Right lobe of liver (tissue), 6 donors: ENCODE measurements around the gene OLIG1. TPM values are rescaled to one million over a fixed set of nuclear protein-coding genes. Genes with fewer than 3 reads are reported as not detected.
A peak's percentile ranks its signal among the peaks of the same experiment; 100 is the strongest.

ENCODE experiments used
- ATAC-seq, 4 donors: fragments of 200-7000 bp; cut with Tn5 transposase; one replicate each; pipeline ENCODE4 v1.9.1; 2020; ENCODE audit warnings: mild to moderate bottlenecking in 4 of 4, moderate library complexity in 4 of 4
- DNase-seq, 3 donors: peaks; one replicate each; pipeline ENCODE4 v3.0.0-alpha.2; 2020
- H3K27ac ChIP-seq, 3 donors: fragments of 200-600 bp; one replicate each; pipeline ENCODE4 v1.8.0; 2022
- H3K27me3 ChIP-seq, 2 donors: fragments of 200-600 bp; one replicate each; pipeline ENCODE4 v1.8.0; 2022
- H3K36me3 ChIP-seq, 4 donors: fragments of 200-600 bp; sonication (generic) in 1 of 4; one replicate each; pipeline versions ENCODE4 v1.5.1 to v1.8.0; 2017 to 2022; ENCODE audit warnings: control low read depth in 1 of 4
- H3K4me1 ChIP-seq, 4 donors: fragments of 200-600 bp; sonication (generic) in 1 of 4; one replicate each; pipeline versions ENCODE4 v1.5.1 to v1.8.0; 2017 to 2022; ENCODE audit warnings: control low read depth in 1 of 4
- H3K4me3 ChIP-seq, 3 donors: fragments of 200-600 bp; one replicate each; pipeline ENCODE4 v1.8.0; 2022
- H3K9me3 ChIP-seq, 4 donors: fragments of 200-600 bp; sonication (generic) in 1 of 4; one replicate each; pipeline versions ENCODE4 v1.5.1 to v1.8.0; 2017 to 2022; ENCODE audit warnings: control low read depth in 1 of 4
- POLR2A ChIP-seq: fragments of 450-650 bp; IDR thresholded peaks from one replicate; pipeline ENCODE4 v1.6.1; 2017; ENCODE audit warnings: antibody characterized with exemption, mild to moderate bottlenecking
- WGBS: methylation state at CpG from one replicate; pipeline ENCODE4 v1.1.6; 2018; ENCODE audit warnings: low coverage, low lambda C conversion rate; ENCODE audit not compliant: insufficient coverage; ENCODE audit errors: missing lambda C conversion rate; 5-methylcytosine and 5-hydroxymethylcytosine counted together
- intact Hi-C, 2 donors: fragments of 100-400 bp; cut with DNase I; formaldehyde crosslinking; loops; one replicate each; pipeline versions ENCODE4 v1.11.2 to v1.14.1; 2022
- long read RNA-seq: library from polyadenylated mRNA; unstranded; transcript quantifications from one replicate; pipeline ENCODE4 v2.0.0, GENCODE V29; 2019
- total RNA-seq, 6 experiments: library from RNA; depleted of rRNA in 2 of 6; stranded (reverse); fragments of >200 nt in 2 of 6; fragmentation: NEBNext Ultra II Directional in 3 of 6; extraction: Animal tissue kit (Norgen Biotek cat#: 25700) in 3 of 6; gene quantifications; one replicate each; pipeline versions ENCODE4 v1.1.0 to v1.2.4, GENCODE V29; 2016 to 2023
- TF ChIP-seq, protein P1 (sequence below), 4 donors: fragments of 200-600 bp in 3 of 4; fragments of 450-650 bp in 1 of 4; IDR thresholded peaks; one replicate each; pipeline versions ENCODE4 v1.5.1 to v1.8.0; 2016 to 2022; ENCODE audit warnings: antibody characterized with exemption in 4 of 4, mild to moderate bottlenecking in 2 of 4
- donor health status: DM: no; HTN: yes; CAD: no.
- donor health status: DM: no; HTN: no; CAD: no.
- donor health status: DM: no; HTN: no; CAD: no.
- donor health status: DM: no; HTN: yes; CAD: no.
- donor health status: DM: no; HTN: yes; CAD: no.

OLIG1 gene, protein sequence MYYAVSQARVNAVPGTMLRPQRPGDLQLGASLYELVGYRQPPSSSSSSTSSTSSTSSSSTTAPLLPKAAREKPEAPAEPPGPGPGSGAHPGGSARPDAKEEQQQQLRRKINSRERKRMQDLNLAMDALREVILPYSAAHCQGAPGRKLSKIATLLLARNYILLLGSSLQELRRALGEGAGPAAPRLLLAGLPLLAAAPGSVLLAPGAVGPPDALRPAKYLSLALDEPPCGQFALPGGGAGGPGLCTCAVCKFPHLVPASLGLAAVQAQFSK
- total RNA-seq, result not detected
- long read RNA-seq, result 0 reads

GRCh38 chr21:33069994-33070743 is at the start of gene OLIG1:
OLIG1 (plus strand) TSS chr21:33070141; CDS start chr21:33070247, 106 bp downstream.
- peaks cover 0 to 20% (median 6%) of the 10 kb centered on the region in 4 donors for H3K4me1 ChIP-seq
- peak; percentile 59 to 64 (median 60) for ATAC-seq
- H3K9me3 ChIP-seq, result no peaks in the 10 kb centered on the region
- peak within 1 kb of the TSS; percentile 7 to 38 (median 14) for H3K4me3 ChIP-seq
- WGBS, result 1% methylated on average over 31 of the region's 82 CpGs
- H3K36me3 ChIP-seq, result no peaks in the 10 kb centered on the region
- peak; percentile 53 to 69 (median 57) for DNase-seq
- intact Hi-C loops, result no loop called here
- no peak for TF ChIP-seq POLR2A
- TF ChIP-seq, protein P1, sequence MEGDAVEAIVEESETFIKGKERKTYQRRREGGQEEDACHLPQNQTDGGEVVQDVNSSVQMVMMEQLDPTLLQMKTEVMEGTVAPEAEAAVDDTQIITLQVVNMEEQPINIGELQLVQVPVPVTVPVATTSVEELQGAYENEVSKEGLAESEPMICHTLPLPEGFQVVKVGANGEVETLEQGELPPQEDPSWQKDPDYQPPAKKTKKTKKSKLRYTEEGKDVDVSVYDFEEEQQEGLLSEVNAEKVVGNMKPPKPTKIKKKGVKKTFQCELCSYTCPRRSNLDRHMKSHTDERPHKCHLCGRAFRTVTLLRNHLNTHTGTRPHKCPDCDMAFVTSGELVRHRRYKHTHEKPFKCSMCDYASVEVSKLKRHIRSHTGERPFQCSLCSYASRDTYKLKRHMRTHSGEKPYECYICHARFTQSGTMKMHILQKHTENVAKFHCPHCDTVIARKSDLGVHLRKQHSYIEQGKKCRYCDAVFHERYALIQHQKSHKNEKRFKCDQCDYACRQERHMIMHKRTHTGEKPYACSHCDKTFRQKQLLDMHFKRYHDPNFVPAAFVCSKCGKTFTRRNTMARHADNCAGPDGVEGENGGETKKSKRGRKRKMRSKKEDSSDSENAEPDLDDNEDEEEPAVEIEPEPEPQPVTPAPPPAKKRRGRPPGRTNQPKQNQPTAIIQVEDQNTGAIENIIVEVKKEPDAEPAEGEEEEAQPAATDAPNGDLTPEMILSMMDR (IDR thresholded peaks at IDR 0.05), result no peak
- no peak within 1 kb of the TSS for H3K27ac ChIP-seq
- peaks cover 0 to 41% of the 10 kb centered on the region in 2 donors for H3K27me3 ChIP-seq

DNA sequence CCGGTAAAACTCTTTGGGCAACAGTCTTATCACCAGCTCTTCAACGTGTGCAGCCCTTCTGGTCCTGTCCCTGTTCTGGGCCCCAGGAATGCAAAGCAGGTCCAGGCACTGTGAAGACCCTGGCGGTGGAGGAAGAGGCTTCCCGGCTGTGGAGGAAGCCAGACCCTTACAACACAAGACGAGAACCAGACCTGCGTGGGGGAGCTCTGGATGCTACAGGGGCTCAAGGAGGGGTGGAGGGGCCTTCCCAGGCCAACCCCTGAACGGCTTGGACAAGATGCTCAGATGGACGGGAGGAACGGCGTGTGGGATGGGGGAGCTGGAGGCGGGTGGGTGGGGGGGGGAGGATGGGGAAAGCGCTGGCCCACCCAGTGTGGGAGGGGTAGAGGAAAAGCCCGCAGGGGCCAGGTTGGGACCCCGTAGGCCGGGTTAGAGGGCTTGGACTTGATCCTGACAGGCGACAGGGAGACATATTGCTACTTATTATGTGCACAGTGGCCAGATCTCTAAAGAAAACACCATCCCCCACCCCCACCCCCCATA is 49.3 kb upstream of the OLIG1 start:
- peak in 1 of 3 donors; percentile 34 for DNase-seq
- peaks cover 7 to 42% of the 10 kb centered on the region in 2 donors for H3K27me3 ChIP-seq
- no peak for ATAC-seq
- no peak overlapping the region for H3K4me3 ChIP-seq
- WGBS, result 6% methylated on average over 8 of the region's 16 CpGs
- H3K27ac ChIP-seq, result no peak overlapping the region
- intact Hi-C loops, result no loop called here
- TF ChIP-seq, protein P1 (IDR thresholded peaks at IDR 0.05), result no peak
- no peak for TF ChIP-seq POLR2A
- peaks cover 0 to 6% (median 0%) of the 10 kb centered on the region in 4 donors for H3K4me1 ChIP-seq
- no peaks in the 10 kb centered on the region for H3K9me3 ChIP-seq
- no peaks in the 10 kb centered on the region for H3K36me3 ChIP-seq

DNA sequence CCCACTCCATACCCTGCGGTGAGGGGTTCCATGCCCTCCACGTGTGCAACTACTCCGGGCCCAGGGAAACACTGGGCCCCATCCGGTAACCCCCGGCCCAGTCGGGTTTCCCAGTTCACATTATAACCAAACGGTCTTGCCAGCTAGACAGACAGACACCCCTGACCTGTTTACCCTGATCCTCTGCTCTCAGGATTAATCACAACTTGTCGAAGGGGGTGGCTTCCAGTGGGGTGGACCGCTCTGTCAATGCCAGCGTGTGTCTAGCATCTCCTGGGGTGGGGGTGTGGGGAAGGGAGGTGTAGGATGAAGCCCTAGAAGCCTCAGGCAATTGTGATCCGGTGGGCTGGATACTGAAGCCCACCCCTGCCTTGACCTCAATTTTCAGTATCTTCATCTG is 48.8 kb upstream of the OLIG1 start:
- Histone ChIP-seq H3K9me3 (no peaks in the 10 kb centered on the region), H3K36me3 (no peaks in the 10 kb centered on the region), H3K27me3 (peaks cover 7 to 47% of the 10 kb centered on the region in 2 donors), H3K4me3 (no peak overlapping the region), H3K27ac (no peak overlapping the region), H3K4me1 (peaks cover 0 to 6% (median 0%) of the 10 kb centered on the region in 4 donors)
- TF ChIP-seq POLR2A, result no peak
- TF ChIP-seq, protein P1 (IDR thresholded peaks at IDR 0.05), result no peak
- no peak for ATAC-seq
- WGBS, result 13% methylated on average over 3 of the region's 11 CpGs
- intact Hi-C loops, result no loop called here
- no peak for DNase-seq

DNA sequence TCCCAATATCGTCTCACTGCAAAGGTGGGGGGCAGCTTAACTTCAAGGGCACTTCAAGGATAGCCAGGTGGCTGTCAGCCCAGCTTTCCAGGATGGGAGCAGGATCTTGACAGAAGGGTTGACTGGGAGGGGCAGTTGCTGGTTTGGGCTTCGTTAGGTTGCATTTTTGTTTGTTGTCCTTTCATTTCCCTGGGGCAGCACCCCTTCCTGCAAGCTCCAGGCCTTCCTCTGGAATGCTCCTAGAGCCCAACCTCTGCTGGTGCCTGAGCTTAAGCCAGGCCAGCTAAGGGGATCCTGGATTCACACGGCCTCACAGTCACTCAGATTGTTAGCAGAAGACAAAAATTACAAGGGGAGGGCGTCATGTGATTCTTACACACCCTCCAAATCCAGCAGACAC is 48.3 kb upstream of the OLIG1 start:
- intact Hi-C loops, result no loop called here
- Histone ChIP-seq H3K9me3 (no peaks in the 10 kb centered on the region), H3K36me3 (no peaks in the 10 kb centered on the region), H3K27ac (no peak overlapping the region), H3K4me1 (peaks cover 0 to 9% (median 0%) of the 10 kb centered on the region in 4 donors), H3K4me3 (no peak overlapping the region), H3K27me3 (peaks cover 7 to 51% of the 10 kb centered on the region in 2 donors)
- 8% methylated on average over 3 of the region's 4 CpGs for WGBS
- ATAC-seq (no peak), DNase-seq (no peak)
- TF ChIP-seq, protein P1 (IDR thresholded peaks at IDR 0.05), result no peak
- TF ChIP-seq POLR2A, result no peak
